Breast epithelium (tissue), 4 donors: ENCODE data around the gene SPON1. TPM values are rescaled to one million over a fixed set of nuclear protein-coding genes. Genes with fewer than 3 reads are reported as not detected.

Experiments
- DNase-seq, 2 donors: peaks; one replicate each; pipeline ENCODE4 v3.0.0-alpha.2; 2019; ENCODE audit warnings: low spot score in 2 of 2
- H3K27ac ChIP-seq, 2 donors: fragments of 200-600 bp; sonication (generic) in 1 of 2; one replicate each; pipeline ENCODE4 v1.5.1; 2016 to 2019; ENCODE audit warnings: mild to moderate bottlenecking in 1 of 2
- H3K27me3 ChIP-seq, 2 donors: fragments of 200-600 bp; sonication (generic) in 1 of 2; one replicate each; pipeline versions ENCODE4 v1.5.1 to v1.6.0; 2017 to 2019; ENCODE audit warnings: control low read depth in 1 of 2, mild to moderate bottlenecking in 1 of 2
- H3K36me3 ChIP-seq: fragments of 200-600 bp; one replicate; pipeline ENCODE4 v1.5.1; 2019
- H3K4me1 ChIP-seq, 2 donors: fragments of 200-600 bp; sonication (generic); one replicate each; pipeline ENCODE4 v1.5.1; 2016 to 2019; ENCODE audit warnings: control low read depth in 1 of 2
- H3K4me3 ChIP-seq, 3 donors: fragments of 200-600 bp; sonication (generic); 1 replicate in 2 of 3; 2 replicates in 1 of 3; pipeline ENCODE4 v1.5.1; 2016 to 2019; ENCODE audit warnings: mild to moderate bottlenecking in 3 of 3, moderate library complexity in 2 of 3
- H3K9me3 ChIP-seq, 2 donors: fragments of 200-600 bp; sonication (generic) in 1 of 2; one replicate each; pipeline ENCODE4 v1.5.1; 2016 to 2019; ENCODE audit warnings: control low read depth in 1 of 2
- CTCF ChIP-seq, 3 donors: fragments of 450-650 bp; IDR thresholded peaks; one replicate each; pipeline ENCODE4 v1.5.1; 2016 to 2017; ENCODE audit warnings: antibody characterized with exemption in 3 of 3, mild to moderate bottlenecking in 3 of 3, moderate library complexity in 3 of 3
- POLR2A ChIP-seq: fragments of 450-650 bp; IDR thresholded peaks from one replicate; pipeline ENCODE4 v1.6.1; 2016; ENCODE audit warnings: antibody characterized with exemption, mild to moderate bottlenecking, moderate library complexity
- POLR2AphosphoS5 ChIP-seq, 3 donors: sonication (generic); formaldehyde crosslinking; IDR thresholded peaks; one replicate each; pipeline ENCODE4 v1.6.1; 2017; ENCODE audit warnings: antibody characterized with exemption in 3 of 3
- intact Hi-C: fragments of 100-400 bp; cut with DNase I; formaldehyde crosslinking; loops from one replicate; pipeline ENCODE4 v1.15.1; 2023; ENCODE audit warnings: low total_unique reads
- total RNA-seq, 3 donors: library from RNA; depleted of rRNA; stranded (reverse); fragments of >200 nt; gene quantifications; one replicate each; pipeline ENCODE4 v1.1.0, GENCODE V29; 2016

SPON1 gene
- total RNA-seq, 3 donors from 2014 or later = 30.1 to 133 (median 34.7) TPM

GRCh38 chr11:14140991-14141390 is 178.5 kb downstream of the SPON1 start:
- H3K27me3 ChIP-seq = no peaks in the 10 kb centered on the region
- no peak overlapping the region for H3K4me3 ChIP-seq
- no peak for DNase-seq
- H3K9me3 ChIP-seq = no peaks in the 10 kb centered on the region
- no peak for TF ChIP-seq CTCF (IDR thresholded peaks at IDR 0.05)
- no peak for TF ChIP-seq POLR2A
- TF ChIP-seq POLR2AphosphoS5 (IDR thresholded peaks at IDR 0.05) = no peak
- no peaks in the 10 kb centered on the region for H3K4me1 ChIP-seq
- H3K36me3 ChIP-seq = no peaks in the 10 kb centered on the region
- intact Hi-C loops = no loop called here
- H3K27ac ChIP-seq = no peak overlapping the region

DNA sequence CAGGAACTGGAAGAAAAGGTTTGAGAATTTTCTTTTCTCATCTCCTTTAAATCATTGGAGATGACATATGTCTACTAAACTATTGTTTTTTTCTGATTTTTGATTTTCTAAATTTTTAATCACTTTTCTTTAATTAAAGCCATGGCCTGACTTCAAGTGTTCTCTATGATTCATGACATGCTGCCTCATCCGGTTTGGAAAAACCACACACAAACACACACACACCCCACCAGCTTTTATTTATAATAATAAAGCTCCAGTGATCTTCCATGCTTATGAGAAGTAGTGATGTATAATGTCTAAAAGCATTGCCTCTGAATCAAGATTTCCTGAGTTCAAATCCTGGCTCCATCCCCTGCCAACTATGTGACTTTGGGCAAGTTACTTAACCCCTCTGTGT is 179.2 kb downstream of the SPON1 start:
- no peak overlapping the region for H3K27ac ChIP-seq
- no peak for DNase-seq
- intact Hi-C loops = no loop called here
- no peaks in the 10 kb centered on the region for H3K36me3 ChIP-seq
- H3K4me1 ChIP-seq = no peaks in the 10 kb centered on the region
- H3K4me3 ChIP-seq = no peak overlapping the region
- no peaks in the 10 kb centered on the region for H3K9me3 ChIP-seq
- TF ChIP-seq POLR2A = no peak
- TF ChIP-seq POLR2AphosphoS5 (IDR thresholded peaks at IDR 0.05) = no peak
- TF ChIP-seq CTCF (IDR thresholded peaks at IDR 0.05) = no peak
- H3K27me3 ChIP-seq = no peaks in the 10 kb centered on the region

DNA sequence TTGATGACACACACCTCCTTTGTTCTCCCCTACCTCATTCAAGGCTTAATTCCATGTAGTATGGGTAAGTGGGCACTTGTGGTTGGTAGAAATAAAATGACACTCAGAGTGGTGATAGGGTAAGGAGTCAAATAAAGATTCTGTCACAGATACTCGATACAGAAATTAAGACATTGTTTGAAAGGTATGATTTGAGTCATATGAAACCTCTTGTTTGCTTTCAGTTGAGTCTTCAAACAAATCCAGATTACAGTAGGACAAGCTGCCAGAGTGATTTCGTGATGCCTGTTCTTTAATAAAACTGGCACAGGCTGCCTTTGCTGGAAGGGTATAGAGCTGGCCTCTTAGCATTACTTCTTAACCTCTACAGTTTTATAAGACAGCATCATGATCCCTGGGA is 182.4 kb downstream of the SPON1 start:
- Histone ChIP-seq H3K9me3 (no peaks in the 10 kb centered on the region), H3K36me3 (no peaks in the 10 kb centered on the region), H3K27ac (no peak overlapping the region), H3K27me3 (no peaks in the 10 kb centered on the region), H3K4me1 (no peaks in the 10 kb centered on the region), H3K4me3 (no peak overlapping the region)
- intact Hi-C loops = no loop called here
- DNase-seq = no peak
- TF ChIP-seq POLR2A (no peak), CTCF (IDR thresholded peaks at IDR 0.05) (no peak), POLR2AphosphoS5 (IDR thresholded peaks at IDR 0.05) (no peak)

- intact Hi-C loops = no loop called here
- no peak for DNase-seq
Measured at GRCh38 chr11:14148653-14149273, 186.2 kb downstream of the SPON1 start.

More at GRCh38 chr11:14148653-14149273, 186.2 kb downstream of the SPON1 start:
- peaks cover 2 to 6% of the 10 kb centered on the region in 2 donors for H3K9me3 ChIP-seq
- H3K36me3 ChIP-seq = no peaks in the 10 kb centered on the region
- no peak overlapping the region for H3K27ac ChIP-seq
- no peaks in the 10 kb centered on the region for H3K4me1 ChIP-seq
- no peaks in the 10 kb centered on the region for H3K27me3 ChIP-seq
- TF ChIP-seq POLR2A (no peak), POLR2AphosphoS5 (IDR thresholded peaks at IDR 0.05) (no peak), CTCF (IDR thresholded peaks at IDR 0.05) (peak; percentile 27 to 66 (median 58))
- no peak overlapping the region for H3K4me3 ChIP-seq
